Tibial nerve (tissue), 4 donors: ENCODE results near the gene HS6ST1. TPM values are rescaled to one million over a fixed set of nuclear protein-coding genes. Genes with fewer than 3 reads are reported as not detected.

Source experiments
- DNase-seq, 2 donors: peaks; one replicate each; pipeline ENCODE4 v3.0.0-alpha.2; 2019; ENCODE audit warnings: low spot score in 2 of 2
- H3K27ac ChIP-seq, 4 donors: fragments of 200-600 bp; sonication (generic) in 3 of 4; one replicate each; pipeline ENCODE4 v1.5.1; 2017 to 2019; ENCODE audit warnings: mild to moderate bottlenecking in 1 of 4
- H3K27me3 ChIP-seq, 2 donors: fragments of 200-600 bp; sonication (generic) in 1 of 2; one replicate each; pipeline versions ENCODE4 v1.5.1 to v1.6.0; 2017 to 2019
- H3K36me3 ChIP-seq, 3 donors: fragments of 200-600 bp; sonication (generic); one replicate each; pipeline ENCODE4 v1.5.1; 2018 to 2019
- H3K4me1 ChIP-seq, 4 donors: fragments of 200-600 bp; sonication (generic) in 3 of 4; one replicate each; pipeline ENCODE4 v1.5.1; 2017 to 2019
- H3K4me3 ChIP-seq, 4 donors: fragments of 200-600 bp; sonication (generic) in 3 of 4; one replicate each; pipeline ENCODE4 v1.5.1; 2017 to 2019; ENCODE audit warnings: mild to moderate bottlenecking in 1 of 4, moderate library complexity in 1 of 4
- H3K9me3 ChIP-seq, 4 donors: fragments of 200-600 bp; sonication (generic) in 3 of 4; one replicate each; pipeline ENCODE4 v1.5.1; 2017 to 2019
- CTCF ChIP-seq, 5 experiments: fragments of 200-600 bp in 3 of 5; fragments of 450-650 bp in 2 of 5; sonication (generic) in 3 of 5; IDR thresholded peaks; one replicate each; pipeline ENCODE4 v1.5.1; 2016 to 2019; ENCODE audit warnings: antibody characterized with exemption in 5 of 5, mild to moderate bottlenecking in 3 of 5, moderate library complexity in 2 of 5
- EP300 ChIP-seq, 2 donors: sonication (generic); formaldehyde crosslinking; IDR thresholded peaks; one replicate each; pipeline ENCODE4 v1.6.1; 2017; ENCODE audit warnings: antibody characterized with exemption in 2 of 2, mild to moderate bottlenecking in 1 of 2
- POLR2A ChIP-seq, 2 donors: fragments of 450-650 bp; IDR thresholded peaks; one replicate each; pipeline ENCODE4 v1.6.1; 2017; ENCODE audit warnings: antibody characterized with exemption in 2 of 2, mild to moderate bottlenecking in 2 of 2, moderate library complexity in 2 of 2
- WGBS, 2 donors: methylation state at CpG; one replicate each; pipeline ENCODE4 v1.1.5; 2018; 5-methylcytosine and 5-hydroxymethylcytosine counted together
- total RNA-seq, 4 donors: library from RNA; depleted of rRNA; stranded (reverse); fragments of >200 nt; gene quantifications; one replicate each; pipeline ENCODE4 v1.1.0, GENCODE V29; 2016

Gene HS6ST1
- total RNA-seq, 4 donors from 2014 or later, result 21.6 to 51.6 (median 39.3) TPM

- DNase-seq, result no peak
- peaks cover 0 to 97% (median 53%) of the 10 kb centered on the region in 4 donors for H3K4me1 ChIP-seq
- H3K27me3 ChIP-seq, result no peaks in the 10 kb centered on the region
- H3K36me3 ChIP-seq, result peaks cover 0 to 5% (median 0%) of the 10 kb centered on the region in 3 donors
- 75 to 94% methylated on average over 2 of the region's 2 CpGs for WGBS, 2 donors
- H3K4me3 ChIP-seq, result no peak overlapping the region
- no peaks in the 10 kb centered on the region for H3K9me3 ChIP-seq
- H3K27ac ChIP-seq, result peak overlapping the region in 2 of 4 donors; percentile 26 to 49
- no peak for TF ChIP-seq POLR2A (IDR thresholded peaks at IDR 0.05)
Measured at GRCh38 chr2:128308889-128309279, 9.8 kb downstream of the HS6ST1 start.

DNA sequence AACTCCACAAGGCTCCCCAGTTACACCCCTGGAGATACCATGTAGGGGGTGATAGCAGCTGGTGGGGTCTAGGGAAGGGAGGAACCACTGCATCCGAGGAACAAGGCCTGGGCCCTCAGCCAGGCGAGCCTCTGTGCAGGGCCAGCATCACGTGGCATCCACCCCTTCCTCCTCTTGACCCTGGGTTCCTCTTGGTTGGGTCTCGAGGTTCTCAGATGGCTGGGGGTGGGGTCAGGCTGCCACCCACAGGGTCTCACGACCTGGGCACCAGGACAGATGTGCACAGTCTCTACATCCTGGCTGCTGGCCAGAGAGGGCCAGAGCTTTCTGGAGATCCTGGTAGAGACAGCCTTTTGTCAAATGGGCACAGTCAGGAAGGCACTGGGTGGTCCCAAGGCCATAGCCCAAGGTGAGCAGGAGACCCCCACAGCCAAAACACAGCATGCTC lies 10.4 kb downstream of the HS6ST1 start:
- WGBS, 2 donors, result 38 to 45% methylated on average over 4 to 5 of the region's 5 CpGs
- peaks cover 0 to 97% (median 50%) of the 10 kb centered on the region in 4 donors for H3K4me1 ChIP-seq

DNA sequence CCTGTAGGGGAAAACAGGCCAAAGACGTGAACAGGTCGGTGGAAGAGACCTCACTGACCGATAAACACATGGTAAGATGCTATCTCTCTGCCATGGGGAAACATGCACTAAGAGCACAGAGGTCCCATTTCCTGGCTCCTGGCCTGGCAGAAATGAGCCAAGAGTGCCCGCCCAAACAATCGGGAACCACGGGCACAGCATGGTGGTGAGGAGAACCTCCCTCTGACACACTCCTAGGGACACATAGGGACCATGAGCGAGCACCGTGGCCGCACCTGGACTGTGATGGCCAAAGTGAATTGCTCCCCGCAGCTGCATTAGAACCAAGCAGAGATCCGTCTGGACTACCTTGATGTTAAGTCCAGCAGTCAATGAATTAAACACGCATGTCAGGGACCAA lies 11.1 kb downstream of the HS6ST1 start:
- no peaks in the 10 kb centered on the region for H3K9me3 ChIP-seq
- DNase-seq, result no peak
- TF ChIP-seq CTCF (IDR thresholded peaks at IDR 0.05), result no peak
- no peak for TF ChIP-seq POLR2A (IDR thresholded peaks at IDR 0.05)
- no peak overlapping the region for H3K4me3 ChIP-seq
- WGBS, 2 donors, result 84 to 86% methylated on average over 12 of the region's 12 CpGs
- H3K4me1 ChIP-seq, result peaks cover 0 to 97% (median 52%) of the 10 kb centered on the region in 4 donors
- peaks cover 0 to 5% (median 0%) of the 10 kb centered on the region in 3 donors for H3K36me3 ChIP-seq
- H3K27me3 ChIP-seq, result no peaks in the 10 kb centered on the region
- H3K27ac ChIP-seq, result no peak overlapping the region

More for the DNA sequence above, 10.4 kb downstream of the HS6ST1 start:
- peaks cover 0 to 5% (median 0%) of the 10 kb centered on the region in 3 donors for H3K36me3 ChIP-seq
- H3K9me3 ChIP-seq, result no peaks in the 10 kb centered on the region
- no peak overlapping the region for H3K4me3 ChIP-seq
- peak; percentile 13 to 39 for DNase-seq
- peak overlapping the region in 1 of 4 donors; percentile 26 for H3K27ac ChIP-seq
- TF ChIP-seq CTCF (IDR thresholded peaks at IDR 0.05) (no peak), EP300 (IDR thresholded peaks at IDR 0.05) (peak in 1 of 2 donors; percentile 21)
- no peaks in the 10 kb centered on the region for H3K27me3 ChIP-seq

- Histone ChIP-seq H3K4me1 (peaks cover 0 to 97% (median 57%) of the 10 kb centered on the region in 4 donors), H3K9me3 (no peaks in the 10 kb centered on the region), H3K36me3 (peaks cover 0 to 5% (median 0%) of the 10 kb centered on the region in 3 donors), H3K27me3 (no peaks in the 10 kb centered on the region), H3K27ac (peak overlapping the region in 3 of 4 donors; percentile 34 to 76 (median 60)), H3K4me3 (no peak overlapping the region)
- DNase-seq, result no peak
- TF ChIP-seq POLR2A (IDR thresholded peaks at IDR 0.05) (no peak), EP300 (IDR thresholded peaks at IDR 0.05) (no peak), CTCF (IDR thresholded peaks at IDR 0.05) (no peak)
- WGBS, 2 donors, result 84 to 90% methylated on average over 11 of the region's 11 CpGs
Measured at GRCh38 chr2:128306931-128307460, 11.7 kb downstream of the HS6ST1 start.

- Histone ChIP-seq H3K4me3 (no peak overlapping the region), H3K27ac (peak overlapping the region in 3 of 4 donors; percentile 70 to 80 (median 76)), H3K27me3 (no peaks in the 10 kb centered on the region), H3K9me3 (no peaks in the 10 kb centered on the region), H3K36me3 (no peaks in the 10 kb centered on the region), H3K4me1 (peaks cover 0 to 98% (median 59%) of the 10 kb centered on the region in 4 donors)
- 53 to 60% methylated on average over 19 to 21 of the region's 24 CpGs for WGBS, 2 donors
- TF ChIP-seq EP300 (IDR thresholded peaks at IDR 0.05), result peak in 1 of 2 donors; percentile 42
- TF ChIP-seq POLR2A (IDR thresholded peaks at IDR 0.05), result no peak
- TF ChIP-seq CTCF (IDR thresholded peaks at IDR 0.05), result peak in 1 of 5 experiments; percentile 24
- peak; percentile 49 to 64 for DNase-seq
Measured at GRCh38 chr2:128306081-128306930, 12.4 kb downstream of the HS6ST1 start.
